Activated T-cell treated with anti-CD3 and anti-CD28 coated beads, Interleukin-2, amount 50 U/mL, for 4 hours (primary cell): Measurements from ENCODE around the gene CRABP2. TPM values are rescaled to one million over a fixed set of nuclear protein-coding genes. Genes with fewer than 3 reads are reported as not detected.

Experiments
- ATAC-seq, 2 donors: fragments of 200-7000 bp; cut with Tn5 transposase; one replicate each; pipeline ENCODE4 v1.10.0; 2021
- DNase-seq: peaks from one replicate; pipeline ENCODE4 v3.0.0-alpha.2; 2020
- H3K27me3 Mint-ChIP-seq: one replicate; pipeline ENCODE4 v1.8.0; 2021; ENCODE audit warnings: low read depth, mixed read lengths
- H3K36me3 Mint-ChIP-seq: one replicate; pipeline ENCODE4 v1.8.0; 2022; ENCODE audit warnings: mixed read lengths; ENCODE audit not compliant: insufficient read depth
- H3K4me1 Mint-ChIP-seq: one replicate; pipeline ENCODE4 v1.8.0; 2021; ENCODE audit warnings: low read depth, mixed read lengths
- H3K4me3 Mint-ChIP-seq: one replicate; pipeline ENCODE4 v1.8.0; 2021; ENCODE audit warnings: mild to moderate bottlenecking, moderate library complexity, mixed read lengths
- H3K9me3 Mint-ChIP-seq: one replicate; pipeline ENCODE4 v1.8.0; 2021; ENCODE audit warnings: mixed read lengths
- total RNA-seq, 3 donors: library from RNA; stranded (reverse); gene quantifications; one replicate each; pipeline ENCODE4 v1.2.1, GENCODE V29; 2021

CRABP2 gene
- total RNA-seq, 3 donors from 2014 or later = 1.8 to 2.5 (median 2.4) TPM

DNA sequence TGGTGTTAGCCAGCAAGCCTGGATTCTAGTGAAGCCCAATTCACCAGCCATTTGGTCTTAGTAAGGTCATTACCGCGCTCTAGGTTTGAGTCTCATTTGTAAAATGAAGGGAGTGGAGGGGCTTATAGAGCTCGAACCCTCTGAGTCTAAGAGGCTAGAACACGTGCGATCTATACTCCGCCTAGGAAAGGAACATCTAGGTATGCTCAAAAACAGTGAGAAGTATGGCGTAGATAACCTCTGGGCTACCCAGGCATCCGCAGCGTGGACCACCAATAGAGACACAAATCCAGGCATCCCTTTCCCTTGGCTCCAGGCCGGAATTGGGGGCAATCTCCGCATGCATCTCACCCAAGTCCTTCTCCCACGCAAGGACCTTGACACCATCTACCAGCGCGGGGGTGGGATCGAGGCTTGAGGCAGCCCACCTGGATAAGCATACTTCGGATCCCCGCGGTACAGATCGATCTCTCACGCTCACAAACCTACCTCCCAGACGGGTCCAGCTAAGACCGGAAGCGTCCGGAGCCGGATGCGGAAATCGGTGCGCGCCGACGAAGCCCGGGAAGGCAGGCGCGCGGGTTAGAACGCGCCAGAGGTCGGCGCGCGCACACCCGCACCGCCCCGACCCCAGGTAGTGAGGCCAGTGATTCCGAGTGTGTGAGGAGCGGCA lies 22.7 kb upstream of the CRABP2 start, which contains the start of gene METTL25B:
Gene METTL25B (plus strand): TSS at position 544 of the 673 bp plus-strand sequence. CDS start 636 bp downstream, outside the sequence.
- Mint-ChIP-seq H3K9me3 (no peaks in the 10 kb centered on the region), H3K4me1 (peaks cover 24% of the 10 kb centered on the region), H3K36me3 (peaks cover 21% of the 10 kb centered on the region), H3K4me3 (no peak within 1 kb of the TSS), H3K27me3 (no peaks in the 10 kb centered on the region)
- ATAC-seq (peak; percentile 77 to 80), DNase-seq (no peak)

DNA sequence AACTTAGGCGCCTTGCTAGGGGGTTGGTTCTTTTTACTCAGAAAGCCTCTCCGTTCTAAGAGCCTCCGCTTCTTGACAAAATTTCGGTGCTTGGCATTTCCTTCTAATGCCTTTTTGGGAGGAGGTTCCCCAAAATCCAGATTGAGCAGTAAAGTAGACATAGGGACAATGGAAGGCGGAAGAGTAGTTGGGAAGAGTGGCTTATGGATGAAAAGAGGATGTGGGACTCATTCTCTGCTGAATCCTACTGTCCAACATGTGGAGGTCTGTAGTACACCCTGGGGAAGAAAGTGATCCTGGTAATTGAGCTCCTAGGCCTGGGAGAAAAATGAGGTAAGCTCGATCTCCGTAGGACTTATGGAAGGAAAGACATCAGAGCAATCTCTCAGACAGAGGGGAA lies 22.1 kb upstream of the CRABP2 start:
- no peak for DNase-seq
- Mint-ChIP-seq H3K4me1 (peaks cover 24% of the 10 kb centered on the region), H3K4me3 (no peak overlapping the region), H3K36me3 (peaks cover 19% of the 10 kb centered on the region), H3K27me3 (no peaks in the 10 kb centered on the region), H3K9me3 (no peaks in the 10 kb centered on the region)
- no peak for ATAC-seq

DNA sequence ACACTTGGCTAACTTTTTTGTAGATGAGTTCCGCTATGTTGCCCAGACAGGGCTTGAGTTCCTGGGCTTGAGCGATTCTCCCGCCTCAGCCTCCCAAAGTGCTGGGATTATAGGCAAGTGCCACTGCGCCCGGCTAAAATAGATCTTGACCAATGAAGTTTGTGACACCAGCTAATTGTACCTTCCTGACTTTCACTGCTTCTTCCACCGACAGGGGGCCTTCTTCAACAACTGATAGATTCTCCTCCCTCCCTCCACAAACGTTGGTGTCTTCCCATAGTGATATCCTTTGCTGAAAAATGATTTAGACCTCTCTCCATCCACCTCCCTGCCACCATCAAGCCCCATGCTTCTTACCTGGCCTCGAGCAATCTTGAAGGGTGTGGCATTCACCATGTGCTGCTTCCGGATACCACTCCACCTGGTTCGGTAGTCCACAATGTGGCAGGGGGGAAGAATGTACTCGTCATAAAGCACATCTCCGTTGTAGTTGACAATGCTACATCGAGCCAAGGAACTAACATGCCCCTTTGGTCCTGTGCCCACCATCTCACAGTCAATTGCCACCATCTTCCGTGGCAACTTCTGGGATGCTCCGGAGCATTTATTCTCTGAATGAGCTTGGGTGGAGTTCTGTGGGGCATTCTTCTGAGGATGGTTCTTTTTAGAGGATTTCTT lies 21.3 kb upstream of the CRABP2 start:
- H3K4me3 Mint-ChIP-seq = no peak overlapping the region
- DNase-seq (peak; percentile 37), ATAC-seq (no peak)
- no peaks in the 10 kb centered on the region for H3K27me3 Mint-ChIP-seq
- peaks cover 24% of the 10 kb centered on the region for H3K4me1 Mint-ChIP-seq
- H3K9me3 Mint-ChIP-seq = no peaks in the 10 kb centered on the region
- H3K36me3 Mint-ChIP-seq = peaks cover 19% of the 10 kb centered on the region

DNA sequence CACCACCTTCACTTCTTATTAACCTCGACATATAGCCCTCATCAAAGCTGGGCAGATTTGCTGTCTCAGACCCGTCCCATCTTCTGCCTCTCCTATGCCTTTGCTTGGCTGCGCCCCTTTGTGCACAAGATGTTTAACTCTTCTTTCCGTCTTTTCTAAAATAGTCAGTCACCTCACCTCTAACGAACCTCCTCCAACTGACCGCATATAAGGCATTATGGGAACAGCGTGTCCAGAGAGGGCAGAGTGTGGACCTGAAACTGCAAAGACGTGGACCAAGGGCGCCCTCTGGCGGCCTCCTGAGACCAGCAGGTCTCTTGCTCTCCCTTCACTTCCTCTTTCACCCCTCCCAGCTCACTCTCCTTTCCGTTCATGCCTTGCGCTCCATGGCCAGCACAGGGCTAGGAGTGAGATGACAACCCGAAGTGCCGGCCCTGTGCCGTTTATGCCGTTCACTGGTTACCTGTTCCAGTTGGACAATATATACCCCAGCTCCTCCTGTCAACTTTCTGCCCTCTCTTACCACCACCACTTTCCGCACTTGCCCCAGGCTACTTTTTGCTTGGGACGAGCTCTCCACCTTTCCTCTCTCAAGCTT lies 20.4 kb upstream of the CRABP2 start:
- ATAC-seq (peak; percentile 16 to 20), DNase-seq (peak; percentile 76)
- no peaks in the 10 kb centered on the region for H3K9me3 Mint-ChIP-seq
- peaks cover 22% of the 10 kb centered on the region for H3K36me3 Mint-ChIP-seq
- peaks cover 24% of the 10 kb centered on the region for H3K4me1 Mint-ChIP-seq
- H3K27me3 Mint-ChIP-seq = no peaks in the 10 kb centered on the region
- H3K4me3 Mint-ChIP-seq = no peak overlapping the region

DNA sequence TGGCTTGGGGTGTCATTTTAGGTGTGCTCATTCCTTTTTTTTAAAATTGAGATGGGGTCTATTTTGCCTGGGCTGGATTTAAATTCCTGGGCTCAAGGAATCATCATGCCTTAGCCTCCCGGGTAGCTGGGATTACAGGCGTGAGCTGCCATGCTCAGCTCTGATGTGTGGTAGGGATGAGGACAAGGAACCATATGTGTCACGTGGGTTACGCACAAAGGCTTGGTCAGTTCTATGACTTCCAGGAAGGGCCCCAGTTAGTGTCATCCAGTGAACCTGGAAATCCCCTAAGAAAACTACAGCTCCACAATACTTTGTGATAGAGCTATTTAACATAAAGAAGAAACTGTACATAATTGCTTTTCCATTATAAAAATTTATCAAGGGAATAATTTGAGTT lies 16.2 kb upstream of the CRABP2 start:
- Mint-ChIP-seq H3K36me3 (peaks cover 29% of the 10 kb centered on the region), H3K4me3 (no peak overlapping the region), H3K27me3 (no peaks in the 10 kb centered on the region)

DNA sequence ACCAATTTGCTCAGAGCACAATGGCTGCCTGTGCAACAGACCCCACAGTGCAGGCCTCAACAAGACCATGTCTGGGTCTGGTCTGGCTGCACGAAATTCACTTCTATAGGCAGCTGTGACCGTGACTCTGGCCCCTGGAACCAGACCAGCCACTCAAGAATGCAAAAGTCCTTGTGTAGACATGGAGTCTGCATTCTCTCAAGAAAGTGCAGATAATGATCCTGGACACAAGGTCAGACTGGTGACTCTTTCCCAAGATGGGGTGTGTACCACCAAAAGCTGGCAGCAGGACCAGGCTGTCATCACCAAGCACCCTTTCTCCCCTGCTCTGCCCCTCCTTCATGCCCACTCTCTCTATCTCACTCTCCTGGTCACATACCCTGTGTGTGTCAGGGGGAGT lies 15.7 kb upstream of the CRABP2 start:
- Mint-ChIP-seq H3K36me3 (peaks cover 29% of the 10 kb centered on the region), H3K4me3 (no peak overlapping the region), H3K9me3 (no peaks in the 10 kb centered on the region), H3K27me3 (no peaks in the 10 kb centered on the region), H3K4me1 (peaks cover 16% of the 10 kb centered on the region)
- ATAC-seq = no peak
- DNase-seq = no peak

More for the DNA sequence above, 16.2 kb upstream of the CRABP2 start:
- peaks cover 16% of the 10 kb centered on the region for H3K4me1 Mint-ChIP-seq
- no peaks in the 10 kb centered on the region for H3K9me3 Mint-ChIP-seq
- ATAC-seq (no peak), DNase-seq (no peak)

DNA sequence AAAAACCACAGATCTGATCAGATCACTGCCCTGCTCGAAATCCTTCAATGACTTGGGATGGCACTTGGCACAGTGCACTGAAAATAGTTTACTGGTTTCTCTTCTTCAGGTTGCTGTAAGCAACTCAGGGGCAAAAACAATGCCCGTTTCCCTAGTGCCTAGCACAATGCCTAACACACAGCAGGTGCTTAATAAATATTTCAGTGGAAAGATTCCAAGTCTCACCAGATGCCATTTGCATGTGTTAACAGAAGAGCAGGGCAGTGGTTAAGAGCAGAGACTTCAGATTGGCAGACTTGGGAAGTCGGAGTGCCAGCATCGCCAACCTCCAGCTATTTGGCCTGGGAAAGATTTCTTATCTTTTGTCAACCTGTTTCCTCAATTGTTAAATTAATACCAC lies 12.0 kb upstream of the CRABP2 start:
- no peak for DNase-seq
- peaks cover 28% of the 10 kb centered on the region for H3K36me3 Mint-ChIP-seq
- no peaks in the 10 kb centered on the region for H3K27me3 Mint-ChIP-seq
- peaks cover 1% of the 10 kb centered on the region for H3K4me1 Mint-ChIP-seq
- no peak for ATAC-seq
- no peaks in the 10 kb centered on the region for H3K9me3 Mint-ChIP-seq
- H3K4me3 Mint-ChIP-seq = no peak overlapping the region

DNA sequence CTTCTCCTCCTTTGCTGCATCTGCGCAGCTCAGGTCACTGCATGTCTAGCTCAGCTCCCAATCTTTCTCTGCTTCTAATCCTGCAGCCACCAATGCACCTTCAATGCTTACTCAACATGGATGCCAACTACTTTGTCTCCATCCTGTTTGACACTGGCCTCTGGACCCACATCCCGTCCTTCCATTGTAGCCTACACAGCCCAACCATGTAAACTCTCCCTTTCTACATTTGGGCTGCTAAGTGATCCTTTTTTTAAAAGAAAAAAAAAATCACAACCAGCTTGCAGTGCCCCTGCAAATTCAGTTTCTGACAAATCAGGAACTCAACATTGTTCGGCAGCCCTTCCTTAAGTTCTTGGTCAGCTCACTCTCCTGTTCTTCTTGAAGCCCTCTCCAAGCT lies 9.4 kb upstream of the CRABP2 start:
- H3K4me3 Mint-ChIP-seq = no peak overlapping the region

DNA sequence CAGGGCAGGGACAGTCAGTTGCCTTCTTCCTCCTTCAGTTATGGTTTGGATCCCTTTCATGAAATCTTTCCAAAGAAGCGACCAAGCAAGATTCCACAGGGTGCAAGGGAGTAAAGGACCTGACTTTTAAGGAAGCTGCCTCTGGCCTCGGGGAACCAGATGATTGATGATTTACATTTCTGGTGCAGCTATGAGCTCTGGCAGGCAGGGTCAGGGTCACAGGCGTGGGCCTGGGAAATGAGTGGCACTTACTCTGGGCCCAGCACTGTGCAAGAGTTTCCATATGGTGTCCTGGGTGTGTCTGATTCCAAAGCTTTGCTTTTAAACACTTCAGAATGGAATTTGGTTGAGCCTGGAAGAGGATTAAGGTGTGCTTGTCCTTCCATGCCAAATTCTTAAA lies 7.2 kb upstream of the CRABP2 start:
- H3K9me3 Mint-ChIP-seq = no peaks in the 10 kb centered on the region
- H3K36me3 Mint-ChIP-seq = peaks cover 21% of the 10 kb centered on the region
- H3K4me3 Mint-ChIP-seq = no peak overlapping the region
- DNase-seq (no peak), ATAC-seq (no peak)
- no peaks in the 10 kb centered on the region for H3K27me3 Mint-ChIP-seq
- no peaks in the 10 kb centered on the region for H3K4me1 Mint-ChIP-seq

More for the DNA sequence above, 9.4 kb upstream of the CRABP2 start:
- no peaks in the 10 kb centered on the region for H3K9me3 Mint-ChIP-seq
- DNase-seq = no peak
- no peaks in the 10 kb centered on the region for H3K4me1 Mint-ChIP-seq
- H3K27me3 Mint-ChIP-seq = no peaks in the 10 kb centered on the region
- no peak for ATAC-seq
- H3K36me3 Mint-ChIP-seq = peaks cover 23% of the 10 kb centered on the region

DNA sequence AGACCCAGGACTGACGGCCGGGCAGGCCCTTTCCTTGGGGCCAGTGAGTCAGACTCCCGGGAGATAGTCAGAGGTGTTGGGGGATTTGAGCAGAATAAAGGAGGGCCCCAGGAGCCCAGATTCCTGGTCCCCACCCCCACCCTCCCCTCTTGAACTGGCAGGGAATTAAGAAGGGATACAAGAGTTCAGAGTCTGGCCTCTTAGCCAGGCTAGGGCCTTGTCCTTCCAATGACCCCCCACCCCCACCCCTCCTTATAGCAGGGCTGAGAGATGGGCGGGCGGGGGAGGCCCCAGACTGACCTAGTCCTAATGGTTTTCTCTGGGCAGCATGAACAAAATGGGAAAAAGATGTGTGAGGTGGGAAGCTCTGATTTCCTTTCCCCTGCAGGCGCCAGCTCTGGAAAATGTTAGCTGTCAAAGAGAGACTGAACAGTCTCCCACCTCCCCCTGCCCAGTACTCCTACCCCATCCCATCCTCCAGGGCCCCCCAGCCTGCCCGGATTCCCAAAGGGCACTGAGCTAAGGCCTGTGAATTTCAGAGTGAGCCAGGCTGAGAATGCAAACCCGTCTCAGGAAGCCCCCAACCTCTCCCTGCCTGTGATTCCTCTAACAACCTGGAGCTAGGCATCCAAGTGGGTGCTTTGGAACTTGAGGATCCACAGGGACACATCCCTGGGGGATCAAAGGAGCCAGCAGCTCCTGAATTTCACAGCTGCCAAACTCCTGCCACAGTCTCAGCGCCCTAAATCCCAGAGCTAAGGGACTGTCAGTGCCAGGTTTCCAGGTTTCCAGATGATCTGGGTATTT lies 5.8 kb upstream of the CRABP2 start:
- Mint-ChIP-seq H3K4me1 (peaks cover 8% of the 10 kb centered on the region), H3K4me3 (no peak overlapping the region), H3K36me3 (peaks cover 17% of the 10 kb centered on the region), H3K27me3 (no peaks in the 10 kb centered on the region), H3K9me3 (no peaks in the 10 kb centered on the region)
- no peak for ATAC-seq
- DNase-seq = no peak

DNA sequence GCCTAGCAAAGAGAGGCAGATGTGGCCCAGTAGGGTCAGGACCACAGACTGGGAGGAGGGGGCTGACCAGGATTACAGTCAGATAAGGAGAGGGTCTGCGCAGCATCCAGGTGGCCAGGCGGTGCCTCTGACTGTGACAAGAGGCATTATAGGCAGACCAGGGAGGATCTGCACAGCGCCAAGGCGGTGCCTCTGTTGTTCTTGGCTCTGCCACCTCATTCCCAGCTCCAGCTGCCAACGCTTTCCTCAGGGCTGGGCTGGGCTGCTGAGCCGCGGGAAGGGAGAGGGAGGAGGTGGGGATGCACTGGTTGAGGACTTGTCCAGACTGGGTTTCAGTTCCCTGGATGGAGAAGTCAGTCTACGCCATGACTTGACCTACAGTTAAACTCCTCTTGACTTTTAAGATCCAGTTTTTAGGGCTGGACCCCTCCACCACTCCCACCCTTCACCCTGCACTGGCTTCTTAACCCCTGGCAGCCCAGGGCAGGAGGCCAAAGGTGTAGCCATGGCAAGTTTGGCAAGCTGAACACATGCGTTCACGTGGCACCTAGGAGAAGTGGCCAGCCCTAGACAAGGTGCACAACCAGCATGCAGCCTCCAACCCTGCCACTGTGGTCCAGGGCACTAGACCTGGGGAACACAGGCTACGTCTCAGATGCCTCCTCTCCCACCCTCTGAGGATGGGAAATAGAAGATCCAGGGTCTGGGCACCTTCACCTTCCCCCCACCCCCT lies 4.5 kb upstream of the CRABP2 start:
- H3K9me3 Mint-ChIP-seq = no peaks in the 10 kb centered on the region
- ATAC-seq = no peak
- H3K27me3 Mint-ChIP-seq = peaks cover 2% of the 10 kb centered on the region
- DNase-seq = no peak
- H3K36me3 Mint-ChIP-seq = peaks cover 4% of the 10 kb centered on the region
- H3K4me3 Mint-ChIP-seq = no peak overlapping the region
- H3K4me1 Mint-ChIP-seq = peaks cover 19% of the 10 kb centered on the region

DNA sequence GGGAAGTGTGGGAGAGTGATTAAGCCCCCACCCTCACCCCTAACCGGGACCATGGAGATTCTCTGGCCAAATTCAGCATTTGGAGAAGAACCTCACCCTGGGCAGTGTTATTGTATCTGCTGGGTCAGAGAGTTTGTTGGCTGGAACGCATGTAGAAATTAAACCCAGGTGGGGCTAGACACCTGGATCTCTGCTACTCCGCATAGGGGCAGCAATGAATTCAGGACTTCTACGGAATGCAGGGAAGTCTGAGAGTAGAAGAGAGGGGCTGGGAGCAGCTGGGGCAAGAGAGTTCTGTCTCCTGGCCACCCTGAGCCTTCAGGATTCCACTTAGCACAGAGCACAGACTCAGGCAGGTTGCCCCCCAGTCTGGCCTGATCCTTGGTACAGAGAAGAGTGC lies 3.6 kb upstream of the CRABP2 start:
- peaks cover 8% of the 10 kb centered on the region for H3K27me3 Mint-ChIP-seq
- peaks cover 25% of the 10 kb centered on the region for H3K4me1 Mint-ChIP-seq
- H3K4me3 Mint-ChIP-seq = no peak overlapping the region
- H3K9me3 Mint-ChIP-seq = no peaks in the 10 kb centered on the region
- H3K36me3 Mint-ChIP-seq = peaks cover 2% of the 10 kb centered on the region
- ATAC-seq (no peak), DNase-seq (no peak)

DNA sequence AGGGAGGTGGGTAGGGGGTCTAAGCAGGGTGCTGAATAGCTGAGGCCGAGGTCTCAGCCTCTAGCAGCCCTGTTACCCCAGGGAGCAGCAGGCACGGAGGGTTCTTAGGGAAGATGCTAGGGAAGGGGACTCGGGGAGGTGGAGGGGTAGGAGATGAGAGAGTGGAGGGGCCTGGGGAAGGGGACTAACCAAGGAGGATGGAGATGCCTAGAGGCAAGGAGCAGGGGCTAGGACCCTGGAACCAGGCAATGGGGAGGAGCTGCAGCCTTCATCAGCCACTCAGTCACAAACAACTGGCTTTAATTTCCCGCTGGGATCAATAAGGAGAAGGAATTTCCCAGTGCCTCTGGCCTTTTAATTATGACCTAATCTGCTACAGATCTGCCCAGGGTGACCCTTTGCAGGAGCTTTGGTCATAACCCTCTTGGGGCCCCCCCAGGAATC lies 2.9 kb upstream of the CRABP2 start:
- no peak for DNase-seq
- H3K27me3 Mint-ChIP-seq = peaks cover 15% of the 10 kb centered on the region
- H3K9me3 Mint-ChIP-seq = no peaks in the 10 kb centered on the region
- H3K4me3 Mint-ChIP-seq = no peak overlapping the region
- no peak for ATAC-seq
- H3K4me1 Mint-ChIP-seq = peaks cover 25% of the 10 kb centered on the region
- H3K36me3 Mint-ChIP-seq = peaks cover 2% of the 10 kb centered on the region
